ENCODE data around the gene SYCE3.

DNA sequence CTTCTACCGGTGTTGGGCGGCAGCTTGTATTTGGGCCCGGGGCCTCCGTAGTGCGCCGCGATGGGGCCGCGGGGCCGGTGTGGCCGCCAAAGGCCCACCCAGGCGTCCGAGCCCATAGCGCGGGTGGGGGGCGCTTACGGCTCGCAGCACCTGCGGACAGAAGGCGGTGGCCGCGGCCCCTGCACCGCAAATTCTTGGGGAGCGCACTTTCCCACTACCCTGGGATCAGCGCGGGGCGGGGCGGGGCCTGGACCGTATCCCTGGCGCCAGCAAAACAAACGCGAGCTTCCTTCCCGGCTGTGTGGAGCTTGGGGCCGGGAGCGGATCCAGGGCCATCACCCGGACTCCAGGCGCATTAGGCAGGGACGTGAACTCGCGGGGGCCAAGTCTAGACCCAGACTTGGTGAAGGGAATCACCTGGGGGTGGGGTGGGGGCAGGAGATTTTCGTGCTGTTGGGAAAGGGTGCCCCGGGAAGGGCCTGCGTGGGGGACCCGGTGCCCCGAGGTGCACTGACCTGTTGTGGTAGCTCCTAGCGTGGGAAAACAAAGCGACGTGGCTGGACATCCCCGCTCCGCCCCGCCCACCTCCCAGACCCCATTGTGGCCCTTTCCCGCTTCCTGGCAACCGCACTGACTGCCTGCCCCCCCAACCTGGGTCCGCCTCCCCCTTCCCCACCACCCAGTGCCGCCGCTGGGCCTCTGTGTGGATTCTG is 30.6 kb downstream of the SYCE3 start:
- no peak for TF ChIP-seq YY1 (IDR thresholded peaks at IDR 0.05; ENCODE audit: insufficient read depth, insufficient read length)
- no peak for TF ChIP-seq SUZ12 (IDR thresholded peaks at IDR 0.05; ENCODE audit: extremely low read depth, insufficient read depth, insufficient read length)
- no peak for TF ChIP-seq ZNF274 (IDR thresholded peaks at IDR 0.05; ENCODE audit: low read depth, low read length)

Measured in NT2/D1 (cell line).